GM21526 (cell line): Measurements from ENCODE around the gene PFKFB2.

Experiments
- ATAC-seq: cut with Tn5 transposase; IDR thresholded peaks from one replicate; pipeline ENCODE4 v1.9.1; 2021; ENCODE audit warnings: moderate library complexity; ENCODE audit not compliant: unreplicated experiment, low FRiP score

PFKFB2 gene

DNA sequence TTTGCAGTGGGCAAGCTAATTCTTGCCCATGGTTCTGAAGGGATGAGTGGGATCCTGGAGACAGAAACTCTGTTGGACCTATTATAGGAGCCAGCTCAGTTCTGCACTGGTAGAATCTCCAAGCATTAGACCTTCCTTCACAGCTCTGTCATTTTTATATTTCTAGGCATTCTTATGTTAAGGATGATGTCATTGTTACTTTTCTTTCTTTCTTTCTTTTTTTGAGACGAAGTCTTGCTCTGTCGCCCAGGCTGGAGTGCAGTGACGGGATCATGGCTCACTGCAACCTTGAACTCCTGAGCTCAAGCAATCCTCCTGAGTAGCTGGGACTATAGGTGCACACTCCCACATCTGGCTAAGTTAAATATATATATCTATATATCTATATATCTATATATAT lies 7.5 kb downstream of the PFKFB2 start:
- ATAC-seq: no peak

DNA sequence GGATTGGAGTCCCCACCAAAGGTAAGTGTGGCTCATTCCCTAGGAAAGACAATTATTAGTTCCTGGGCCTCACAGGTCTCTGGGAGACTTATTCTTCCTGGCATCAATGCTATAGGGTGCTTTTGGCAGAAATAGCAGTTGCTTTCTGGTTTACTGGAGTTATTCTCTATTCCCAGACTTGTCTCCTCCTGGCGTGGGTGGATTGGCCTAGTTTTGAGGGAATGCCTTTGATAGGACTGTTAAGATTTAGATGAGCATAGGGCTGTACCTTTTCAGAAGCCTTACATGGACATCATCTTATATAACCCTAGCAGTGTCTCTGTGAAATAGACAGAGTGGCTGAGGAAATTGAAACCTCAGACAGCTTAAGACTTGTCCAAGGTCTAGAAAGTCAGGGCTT lies 9.0 kb downstream of the PFKFB2 start:
- no peak for ATAC-seq

DNA sequence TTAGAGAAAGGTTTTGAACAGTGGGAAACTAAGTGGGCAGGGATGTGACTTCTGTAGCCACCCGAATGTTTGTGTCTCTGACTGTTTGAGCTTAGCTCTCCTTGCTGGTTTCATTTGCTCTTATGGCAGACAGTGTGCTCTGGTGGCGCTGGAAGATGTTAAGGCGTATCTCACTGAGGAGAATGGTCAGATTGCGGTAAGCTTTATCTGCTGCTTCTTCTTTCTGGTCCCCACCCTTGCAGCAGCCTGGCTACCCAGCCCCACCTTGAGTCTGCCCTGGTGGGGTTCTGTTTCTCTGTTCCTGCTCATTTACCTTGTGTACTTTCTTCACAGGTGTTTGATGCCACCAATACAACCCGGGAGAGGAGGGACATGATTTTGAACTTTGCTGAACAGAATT lies 9.9 kb downstream of the PFKFB2 start:
- no peak for ATAC-seq

DNA sequence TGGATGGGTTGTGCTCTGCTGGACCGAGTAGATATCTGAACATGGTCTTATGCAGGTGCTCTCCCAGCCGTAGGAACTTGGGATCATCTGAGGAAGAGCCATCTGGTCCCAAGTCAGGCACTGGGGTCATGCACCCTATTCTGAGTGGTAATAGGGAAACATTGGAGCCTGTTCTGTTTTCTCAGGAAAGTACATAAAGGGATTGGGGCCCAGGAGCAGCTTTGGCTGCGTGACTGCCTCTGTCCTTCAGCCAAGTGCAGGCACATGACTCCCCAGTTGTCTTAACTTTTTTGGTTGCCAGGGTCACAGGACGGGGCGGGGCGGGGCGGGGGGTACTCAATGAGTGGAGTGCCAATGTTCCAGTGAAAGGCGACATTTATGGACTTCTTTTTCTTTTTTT lies 11.5 kb downstream of the PFKFB2 start:
- no peak for ATAC-seq

DNA sequence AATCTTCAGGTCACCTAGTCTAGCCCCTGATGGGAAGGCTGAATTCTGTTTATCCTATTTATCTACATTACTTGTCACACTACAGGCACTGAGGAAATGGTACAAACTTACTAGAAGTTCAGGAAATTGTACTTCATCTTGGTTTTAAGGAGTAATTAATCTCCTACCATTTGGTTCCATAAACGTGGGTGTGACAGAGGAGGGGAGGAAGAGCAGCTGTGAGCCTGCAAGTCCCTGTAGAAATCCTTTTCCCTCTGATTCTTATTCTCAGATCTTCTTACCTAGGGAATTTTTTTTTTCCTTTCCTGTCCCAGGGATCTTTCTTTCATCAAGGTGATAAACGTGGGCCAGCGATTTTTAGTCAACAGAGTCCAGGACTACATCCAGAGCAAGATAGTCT lies 14.1 kb downstream of the PFKFB2 start:
- no peak for ATAC-seq

DNA sequence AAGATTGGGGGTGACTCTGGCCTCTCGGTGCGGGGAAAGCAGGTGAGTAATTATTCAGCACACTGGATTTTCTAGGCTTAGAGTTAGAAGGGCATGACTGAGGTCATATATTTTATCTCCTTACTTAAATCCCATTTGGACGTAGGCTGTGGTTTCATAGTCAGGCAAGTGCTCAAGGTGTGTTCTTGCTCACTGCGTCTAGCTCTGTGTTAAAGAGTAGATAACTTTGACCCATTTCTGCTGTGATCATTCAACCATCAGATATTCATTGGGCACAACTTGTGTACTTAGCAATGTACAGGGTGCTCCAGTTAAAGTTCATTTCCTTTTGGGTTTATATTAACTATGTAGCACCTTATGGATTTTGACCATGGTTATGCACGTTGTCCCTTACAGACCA lies 14.6 kb downstream of the PFKFB2 start:
- ATAC-seq: no peak

DNA sequence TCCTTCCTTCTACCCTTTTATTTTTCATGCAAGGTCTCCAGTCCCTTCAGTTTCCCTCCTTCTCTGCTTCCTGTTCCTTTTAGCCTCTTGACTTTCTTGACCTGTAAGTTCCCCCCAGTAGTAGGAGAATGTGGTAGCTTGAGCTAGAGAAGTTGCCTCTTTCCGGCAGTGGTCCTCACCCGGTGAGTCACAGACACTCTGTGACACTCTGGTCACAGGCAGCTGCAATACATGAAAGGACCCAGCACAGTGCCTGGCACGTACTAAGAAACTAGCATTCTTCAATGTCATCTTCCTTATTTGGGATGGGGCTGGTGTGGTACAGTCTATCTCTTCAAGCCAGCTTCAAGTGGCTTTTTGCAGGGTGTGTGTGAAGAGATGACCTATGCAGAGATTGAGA lies 16.0 kb downstream of the PFKFB2 start:
- ATAC-seq: no peak

DNA sequence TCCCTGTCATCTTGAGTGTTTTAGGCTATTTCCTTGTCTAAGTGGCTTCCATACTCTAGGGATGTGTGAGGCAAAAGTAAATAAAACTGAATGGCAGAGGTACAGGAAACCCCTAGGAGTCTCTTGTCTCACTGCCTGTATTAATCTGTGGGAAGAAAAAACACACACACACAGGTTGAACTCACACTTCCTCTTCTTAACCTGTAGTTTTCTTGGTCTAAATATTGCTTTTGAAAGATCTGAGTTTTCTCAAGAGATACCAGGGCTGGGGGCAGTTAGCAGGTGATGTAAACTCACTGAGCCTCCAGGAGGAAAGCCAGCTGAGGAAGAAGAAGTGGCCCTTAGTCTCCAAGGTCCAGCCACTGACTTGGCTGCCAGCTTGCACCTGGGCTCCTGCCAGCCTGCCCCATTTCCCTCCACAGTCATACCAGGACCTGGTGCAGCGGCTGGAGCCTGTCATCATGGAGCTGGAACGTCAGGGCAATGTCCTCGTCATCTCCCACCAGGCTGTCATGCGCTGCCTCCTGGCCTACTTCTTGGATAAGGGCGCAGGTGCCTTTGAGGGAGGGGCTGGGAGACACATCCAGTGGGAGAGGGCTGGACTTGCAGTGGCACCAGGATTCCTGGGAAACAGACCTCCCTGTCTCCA lies 16.9 kb downstream of the PFKFB2 start:
- ATAC-seq: no peak

DNA sequence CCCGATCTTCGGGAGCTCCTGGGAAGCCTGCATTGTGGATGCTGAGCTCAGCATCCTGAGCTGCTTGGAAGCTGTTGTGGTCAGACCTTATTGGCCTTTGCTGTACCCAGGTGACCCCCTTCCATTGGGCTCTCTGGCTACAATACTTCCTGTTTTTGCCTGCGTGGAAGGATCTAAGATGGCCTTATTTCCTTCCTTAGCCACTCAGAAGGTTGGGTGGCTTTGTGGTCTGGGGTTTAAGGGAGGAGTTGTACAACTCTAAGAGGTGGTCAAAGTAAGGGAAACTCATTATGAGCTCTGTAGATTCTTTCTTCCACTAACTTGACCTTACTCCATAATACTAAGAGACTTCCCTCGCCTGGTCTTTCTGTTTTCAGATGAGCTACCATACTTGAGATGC lies 17.7 kb downstream of the PFKFB2 start:
- no peak for ATAC-seq

DNA sequence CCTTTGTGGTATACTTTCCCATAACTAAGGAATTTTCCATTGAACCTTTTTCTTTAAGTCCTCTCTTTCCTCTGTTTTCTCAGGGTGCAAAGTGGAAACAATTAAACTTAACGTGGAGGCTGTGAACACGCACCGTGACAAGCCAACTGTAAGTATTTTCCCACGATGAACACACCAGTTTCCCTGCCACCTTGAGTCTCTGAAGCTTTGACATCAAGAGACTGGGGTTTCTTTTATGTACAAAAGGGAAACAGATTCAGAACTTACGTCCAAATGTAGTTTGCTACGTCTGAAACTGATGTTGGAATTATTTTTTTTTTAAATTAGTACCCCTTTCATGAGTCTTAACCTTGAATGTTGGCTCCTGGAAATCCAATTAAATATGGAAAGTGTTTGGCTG lies 18.4 kb downstream of the PFKFB2 start:
- ATAC-seq: no peak

DNA sequence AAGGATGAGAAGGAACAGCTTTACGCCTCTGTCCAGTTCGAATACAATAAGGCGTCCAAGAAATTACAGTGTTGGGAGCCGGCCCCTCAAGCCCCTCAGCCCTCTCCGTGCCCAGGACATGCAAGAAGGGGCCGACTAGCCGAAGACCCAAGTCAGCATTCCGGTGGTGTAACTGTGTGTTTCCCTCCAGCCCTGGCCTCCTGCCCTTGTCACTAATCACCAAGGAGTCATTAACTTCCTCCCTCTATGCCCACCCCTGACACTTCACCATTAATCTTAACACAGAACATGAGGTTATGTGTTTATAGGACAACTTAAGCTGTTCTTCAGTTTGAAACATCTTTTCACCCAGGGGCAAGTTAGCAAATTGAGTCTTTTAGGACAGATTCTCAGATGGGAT lies 19.2 kb downstream of the PFKFB2 start:
- no peak for ATAC-seq

DNA sequence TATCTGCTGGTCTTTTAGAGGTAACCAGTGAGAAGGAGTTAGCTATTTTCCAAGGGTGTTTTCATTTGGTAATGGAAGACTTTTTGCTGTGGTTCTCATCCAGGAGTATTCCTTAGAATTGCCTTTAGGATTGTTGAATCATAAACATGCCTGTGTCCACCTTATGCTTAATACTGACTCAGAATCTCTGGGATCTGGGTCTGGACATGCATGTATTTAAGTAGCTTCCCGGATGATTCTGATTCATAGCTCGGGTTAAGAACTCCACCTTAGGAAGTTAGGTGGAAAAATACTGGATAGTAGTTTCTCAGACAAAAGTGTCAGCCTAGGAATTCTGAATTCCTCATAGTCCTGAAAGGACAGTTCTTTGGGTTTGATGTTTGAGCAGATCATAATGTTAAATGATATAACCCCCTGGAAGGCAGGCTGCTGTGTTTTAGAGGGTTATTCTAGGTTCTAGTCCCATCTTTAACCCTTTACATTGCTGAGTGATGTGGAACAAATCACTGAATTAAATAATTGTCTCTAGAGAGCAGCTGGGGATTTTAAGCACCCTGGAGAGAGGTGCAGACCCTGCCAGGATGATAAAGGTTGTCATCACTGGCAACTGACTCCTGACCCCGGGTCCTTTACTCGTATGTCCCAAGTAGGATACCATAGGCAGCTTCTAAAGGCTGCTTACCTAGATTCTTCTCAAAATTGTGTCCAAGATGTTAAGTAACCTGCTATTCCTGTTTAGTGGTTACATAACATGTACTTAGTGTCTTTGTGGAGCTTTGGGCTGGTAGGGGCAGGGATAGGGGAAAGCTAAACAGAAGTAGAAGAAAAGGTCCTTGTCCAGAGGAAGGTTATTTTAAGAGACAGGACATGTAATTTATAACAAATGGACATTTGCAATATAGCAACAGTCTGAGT lies 21.1 kb downstream of the PFKFB2 start:
- no peak for ATAC-seq

DNA sequence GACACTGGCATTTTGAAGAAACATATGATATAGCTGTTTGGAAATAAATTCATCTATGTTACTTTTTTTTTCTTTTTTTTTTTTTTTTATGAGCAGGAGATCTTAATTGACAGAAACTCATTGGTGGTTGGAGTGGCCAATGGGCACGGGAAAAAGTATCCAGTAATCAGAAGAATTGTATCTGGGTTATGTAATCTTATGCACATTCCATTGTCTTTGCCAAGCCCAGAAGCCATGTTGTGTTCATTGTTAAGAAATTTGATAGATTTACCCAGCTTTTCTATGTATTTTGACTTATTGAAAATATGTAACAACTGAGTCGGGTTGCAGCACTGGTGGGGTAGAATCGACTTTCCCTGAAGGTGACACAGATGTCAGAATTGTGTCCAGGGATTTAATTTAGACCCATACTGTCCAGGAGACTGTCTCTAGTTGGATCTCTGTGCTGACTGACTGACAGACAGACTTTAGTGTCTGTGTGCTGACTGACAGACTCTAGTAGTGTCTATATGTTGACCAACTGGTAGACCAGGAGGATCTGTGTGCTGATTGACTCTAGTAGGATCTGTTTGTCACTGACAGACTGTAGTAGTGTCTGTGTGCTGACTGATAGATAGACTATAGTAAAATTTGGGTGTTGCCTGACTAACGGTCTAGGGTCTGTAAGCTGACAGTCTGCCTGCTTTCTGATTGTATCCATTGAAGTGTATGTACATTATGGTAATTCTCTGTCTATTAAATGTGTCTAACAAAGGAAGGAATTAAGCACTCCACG lies 23.3 kb downstream of the PFKFB2 start:
- ATAC-seq: no peak

DNA sequence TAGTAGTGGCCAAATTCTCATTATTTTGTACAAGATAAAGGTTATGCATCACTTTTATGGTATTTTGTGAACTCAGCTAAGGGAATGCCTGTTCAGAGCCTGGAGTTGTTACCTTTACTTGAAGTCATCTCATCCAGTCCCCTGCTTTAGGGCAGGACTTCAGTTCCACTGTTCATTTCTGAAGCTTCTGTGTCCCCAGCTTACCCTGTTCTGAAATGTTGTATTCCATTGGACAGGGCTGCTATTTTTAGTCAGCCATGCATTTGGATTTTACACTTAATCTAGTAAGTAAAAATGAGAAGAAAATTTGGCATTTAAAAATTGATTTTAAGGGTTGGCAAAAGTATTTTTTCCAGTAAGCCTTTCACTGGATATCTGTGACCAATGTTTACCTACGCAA lies 23.9 kb downstream of the PFKFB2 start:
- no peak for ATAC-seq

DNA sequence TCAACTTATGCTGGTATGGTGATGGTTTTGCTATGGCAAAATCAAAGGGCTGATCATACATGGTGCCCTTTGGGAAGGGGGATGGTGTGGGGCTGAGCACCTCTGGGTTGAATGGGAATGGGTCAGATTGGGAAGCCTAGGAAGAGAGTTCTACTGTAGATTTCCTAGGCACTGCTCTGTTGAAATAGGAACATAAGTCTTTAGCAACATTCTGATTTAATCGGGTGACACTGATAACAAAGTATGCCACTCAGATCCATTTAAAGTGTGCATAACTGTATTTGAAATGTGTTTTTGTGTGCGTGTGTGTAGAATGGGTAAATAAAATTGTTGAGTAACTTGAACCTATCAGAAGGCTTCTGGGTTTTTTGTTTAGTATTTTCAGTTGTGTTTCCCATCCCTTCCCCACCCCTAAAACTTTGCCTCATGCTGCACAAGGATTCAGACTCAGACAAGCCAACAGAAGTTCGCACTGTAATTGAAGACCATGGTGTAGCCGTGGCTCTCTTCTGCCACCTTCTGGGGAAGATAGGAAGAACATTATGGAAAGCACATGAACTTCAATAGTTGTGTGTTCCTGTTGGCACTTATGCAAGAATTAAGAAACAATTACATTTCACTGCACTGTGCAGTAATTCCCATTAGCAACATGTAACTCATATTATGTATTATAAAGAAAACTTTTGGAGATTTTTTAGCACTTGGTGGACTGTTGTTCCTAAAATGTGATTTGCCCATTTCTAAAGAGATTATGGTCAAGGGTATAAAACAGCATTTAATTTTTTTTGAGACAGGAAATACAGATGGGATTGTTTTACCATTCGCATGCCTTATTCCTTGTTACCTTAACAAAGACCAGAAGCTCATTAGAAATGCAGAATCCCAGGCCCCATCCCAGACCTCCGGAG lies 24.6 kb downstream of the PFKFB2 start:
- peak; percentile 55 for ATAC-seq

DNA sequence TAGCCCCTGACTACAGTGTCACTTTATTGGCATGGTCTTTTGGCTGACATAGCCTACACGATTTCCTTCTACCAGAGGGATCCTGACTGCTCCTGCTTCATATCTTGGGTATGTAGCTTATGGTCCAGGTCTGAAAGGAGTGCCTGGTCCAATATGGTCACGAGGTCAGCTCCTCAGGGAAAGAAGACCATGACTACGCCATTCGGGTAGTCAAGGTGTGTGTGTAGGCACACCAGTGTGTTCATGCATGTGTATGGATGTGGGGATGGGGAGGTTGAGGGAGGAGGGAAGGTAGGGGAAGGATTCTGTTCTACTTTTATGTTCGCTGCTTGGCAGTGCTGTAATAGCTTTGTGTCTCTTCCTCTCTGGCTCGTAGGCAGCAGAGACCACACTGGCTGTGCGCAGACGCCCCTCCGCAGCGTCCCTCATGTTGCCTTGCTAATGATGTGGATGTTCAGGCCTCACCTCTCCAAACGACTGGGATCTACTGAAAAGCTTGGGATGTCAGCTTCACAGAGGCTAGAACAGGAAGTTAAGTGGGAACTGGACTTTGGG lies 25.6 kb downstream of the PFKFB2 start:
- no peak for ATAC-seq

DNA sequence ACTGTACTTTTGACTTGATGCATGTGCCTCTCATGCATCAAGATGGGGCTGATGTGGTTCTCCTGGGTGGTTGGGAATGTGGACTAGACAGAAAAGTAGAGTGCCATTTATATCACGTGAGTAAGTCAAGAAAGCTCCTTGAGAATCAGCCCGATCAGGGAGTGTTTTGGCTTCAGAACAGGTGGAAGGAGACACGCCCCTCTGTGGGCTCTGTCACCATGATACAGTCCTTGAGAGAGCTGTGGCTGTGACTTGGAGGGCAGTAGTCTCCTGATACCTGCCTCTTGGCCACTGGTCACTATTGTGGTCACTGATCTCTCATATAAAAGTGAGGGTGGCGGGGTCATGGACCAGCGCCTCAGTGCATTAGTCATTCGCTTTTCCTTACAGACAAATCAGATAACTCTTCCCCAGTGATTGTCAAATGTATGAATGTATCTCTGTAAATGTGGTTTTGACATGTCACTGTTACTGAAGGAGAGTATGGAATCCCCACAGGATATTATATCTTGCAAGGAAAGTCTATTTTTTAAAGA lies 26.7 kb downstream of the PFKFB2 start:
- no peak for ATAC-seq

DNA sequence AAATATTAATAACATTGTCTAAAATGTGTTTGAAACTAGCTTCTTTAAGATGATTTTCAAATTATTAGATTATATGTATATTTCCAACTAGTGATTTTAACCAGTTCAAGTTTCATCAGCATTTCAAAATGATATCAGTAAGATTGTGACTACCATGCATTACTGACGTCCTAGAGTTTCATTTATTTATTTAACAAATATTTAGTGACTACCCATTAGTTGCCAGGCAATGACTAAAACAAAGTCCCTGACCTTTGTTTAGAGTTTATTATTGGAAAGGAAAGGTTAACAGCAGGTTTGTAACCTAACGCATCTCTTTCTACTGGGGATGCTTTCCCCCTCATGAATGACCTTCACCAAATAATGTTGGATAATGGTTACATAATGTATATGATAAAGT lies 28.0 kb downstream of the PFKFB2 start:
- no peak for ATAC-seq

DNA sequence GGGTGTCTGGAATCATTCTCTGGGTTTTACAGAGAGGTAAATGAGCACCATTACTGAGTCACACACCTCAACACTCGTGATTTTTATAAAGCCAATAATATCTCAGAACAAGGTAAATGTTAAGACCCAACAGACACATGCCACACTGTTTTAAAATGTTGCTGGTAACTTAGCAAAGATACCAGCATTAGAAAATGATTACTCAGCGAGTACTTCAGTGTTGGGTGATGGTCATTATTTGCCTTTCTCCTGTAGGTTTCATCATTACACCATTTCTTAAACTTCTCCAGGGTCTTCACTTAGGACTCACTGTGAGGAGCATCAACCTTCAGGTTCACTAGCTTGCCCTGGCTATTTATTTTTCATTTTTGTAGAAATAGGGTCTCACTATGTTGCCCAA lies 28.7 kb downstream of the PFKFB2 start:
- ATAC-seq: no peak

DNA sequence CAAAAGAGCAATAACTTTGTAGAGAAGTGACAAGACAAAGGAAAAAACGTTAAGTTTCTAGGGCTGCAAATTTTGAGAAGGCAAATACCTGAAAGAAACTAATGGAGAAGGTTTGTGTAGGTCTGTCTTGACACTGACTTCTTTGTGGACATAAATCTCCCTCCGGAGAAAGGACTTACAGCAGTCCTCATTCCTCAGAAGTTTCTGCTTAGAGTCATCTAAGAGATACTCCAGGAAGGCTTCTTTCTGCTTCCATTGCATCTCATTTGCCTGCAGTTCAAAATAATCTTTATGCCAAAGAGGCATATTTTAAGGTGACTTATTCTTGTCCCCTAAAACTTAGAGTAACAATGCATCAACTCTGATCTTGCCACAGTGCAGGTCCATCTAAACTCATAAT lies 31.2 kb downstream of the PFKFB2 start:
- ATAC-seq: no peak
